Measurements from ENCODE around the gene KRTAP5-7.
"Not testable (repeated sequence)": the region's sequence is repeated elsewhere in the genome, so short reads cannot be mapped to it uniquely, and the experiment has no call there.

Gene KRTAP5-7

GRCh38 chr11:71564430-71564829 lies 37.4 kb downstream of the KRTAP5-7 start:
- DNase-seq: no peak

- DNase-seq: no peak
These were observed 38.2 kb downstream of the KRTAP5-7 start, which contains the start of gene KRTAP5-10 for GRCh38 chr11:71565263-71565662. KRTAP5-10 (plus strand) TSS chr11:71565563; CDS start chr11:71565588, 25 bp downstream.

- no peak for DNase-seq
These were observed 39.1 kb downstream of the KRTAP5-7 start for GRCh38 chr11:71566081-71566620.

- not testable (repeated sequence) for DNase-seq
These were observed 39.8 kb downstream of the KRTAP5-7 start for GRCh38 chr11:71566626-71567599.

- not testable (repeated sequence) for DNase-seq
These were observed 40.6 kb downstream of the KRTAP5-7 start for GRCh38 chr11:71567633-71568032.

GRCh38 chr11:71568704-71569349 lies 41.8 kb downstream of the KRTAP5-7 start:
- DNase-seq: no peak

GRCh38 chr11:71571101-71571850 lies 44.2 kb downstream of the KRTAP5-7 start:
- not testable (repeated sequence) for DNase-seq

GRCh38 chr11:71572811-71573210 lies 45.7 kb downstream of the KRTAP5-7 start:
- DNase-seq: no peak

- DNase-seq: no peak
These were observed 47.4 kb downstream of the KRTAP5-7 start for GRCh38 chr11:71574418-71574817.

- DNase-seq: no peak
These were observed 48.8 kb downstream of the KRTAP5-7 start for GRCh38 chr11:71575723-71576424.

- not testable (repeated sequence) for DNase-seq
These were observed 49.8 kb downstream of the KRTAP5-7 start for GRCh38 chr11:71576688-71577465.

- no peak for DNase-seq
These were observed 50.5 kb downstream of the KRTAP5-7 start for GRCh38 chr11:71577469-71578004.
